GM21717 (cell line): ENCODE data around the gene ATP8B1.
"Not testable (repeated sequence)": the region's sequence is repeated elsewhere in the genome, so short reads cannot be mapped to it uniquely, and the experiment has no call there.

ENCODE experiments used
- ATAC-seq: cut with Tn5 transposase; IDR thresholded peaks from one replicate; pipeline ENCODE4 v1.9.1; 2021; ENCODE audit warnings: mild to moderate bottlenecking, moderate library complexity; ENCODE audit not compliant: unreplicated experiment

Gene ATP8B1

GRCh38 chr18:57735042-57735441 is 68.1 kb downstream of the ATP8B1 start:
- not testable (repeated sequence) for ATAC-seq

- ATAC-seq = no peak
Measured at GRCh38 chr18:57733861-57734260, 69.3 kb downstream of the ATP8B1 start.

GRCh38 chr18:57730146-57730545 is 73.0 kb downstream of the ATP8B1 start:
- no peak for ATAC-seq

GRCh38 chr18:57728941-57729511 is 74.1 kb downstream of the ATP8B1 start:
- ATAC-seq = no peak

- no peak for ATAC-seq
Measured at GRCh38 chr18:57727952-57728807, 74.9 kb downstream of the ATP8B1 start.

- ATAC-seq = not testable (repeated sequence)
Measured at GRCh38 chr18:57719211-57719935, 83.7 kb downstream of the ATP8B1 start.

GRCh38 chr18:57716549-57716948 is 86.6 kb downstream of the ATP8B1 start:
- ATAC-seq = no peak

GRCh38 chr18:57715671-57716070 is 87.4 kb downstream of the ATP8B1 start:
- ATAC-seq = no peak

GRCh38 chr18:57715073-57715472 is 88.0 kb downstream of the ATP8B1 start:
- no peak for ATAC-seq

- no peak for ATAC-seq
Measured at GRCh38 chr18:57710226-57710625, 92.9 kb downstream of the ATP8B1 start.

GRCh38 chr18:57709335-57709734 is 93.8 kb downstream of the ATP8B1 start:
- ATAC-seq = no peak

GRCh38 chr18:57708288-57708687 is 94.8 kb downstream of the ATP8B1 start:
- ATAC-seq = no peak

- ATAC-seq = no peak
Measured at GRCh38 chr18:57705832-57706595, 97.1 kb downstream of the ATP8B1 start.

GRCh38 chr18:57705011-57705410 is 98.1 kb downstream of the ATP8B1 start:
- ATAC-seq = no peak

GRCh38 chr18:57698571-57699276 is 104.4 kb downstream of the ATP8B1 start:
- ATAC-seq = no peak

- no peak for ATAC-seq
Measured at GRCh38 chr18:57697426-57697825, 105.7 kb downstream of the ATP8B1 start.

- ATAC-seq = no peak
Measured at GRCh38 chr18:57696271-57696670, 106.8 kb downstream of the ATP8B1 start.

- no peak for ATAC-seq
Measured at GRCh38 chr18:57691363-57691762, 111.8 kb downstream of the ATP8B1 start.

- no peak for ATAC-seq
Measured at GRCh38 chr18:57687970-57688369, 115.1 kb downstream of the ATP8B1 start.

- ATAC-seq = no peak
Measured at GRCh38 chr18:57683470-57683869, 119.6 kb downstream of the ATP8B1 start.
